Smooth muscle cell (in vitro differentiated cells): ENCODE measurements around the gene TTC28. TPM values are rescaled to one million over a fixed set of nuclear protein-coding genes. Genes with fewer than 3 reads are reported as not detected.

Source experiments
- DNase-seq: peaks from one replicate; lab custom pipeline; 2025; ENCODE audit not compliant: unreplicated experiment; lab: John Stamatoyannopoulos, UW
- H2AFZ ChIP-seq: fragments of 200-600 bp; sonication (generic); 2 replicates; pipeline ENCODE4 v1.6.0; 2016; ENCODE audit warnings: antibody characterized with exemption, low read depth, mild to moderate bottlenecking
- H3F3A ChIP-seq: fragments of 200-600 bp; sonication (generic); 2 replicates; pipeline ENCODE4 v1.6.0; 2017; ENCODE audit warnings: antibody characterized with exemption, low read depth
- H3K27ac ChIP-seq: fragments of 200-600 bp; sonication (generic); 2 replicates; pipeline ENCODE4 v1.5.1; 2016; ENCODE audit warnings: low read depth, mild to moderate bottlenecking
- H3K27me3 ChIP-seq: fragments of 200-600 bp; sonication (generic); 2 replicates; pipeline ENCODE4 v1.6.1; 2016; ENCODE audit warnings: low read depth, mild to moderate bottlenecking
- H3K36me3 ChIP-seq: fragments of 200-600 bp; sonication (generic); 2 replicates; pipeline ENCODE4 v1.5.1; 2016; ENCODE audit warnings: low read depth
- H3K4me1 ChIP-seq: fragments of 200-600 bp; sonication (generic); 2 replicates; pipeline ENCODE4 v1.5.1; 2016; ENCODE audit warnings: low read depth
- H3K4me2 ChIP-seq: fragments of 200-600 bp; sonication (generic); 2 replicates; pipeline ENCODE4 v1.6.0; 2016; ENCODE audit warnings: mild to moderate bottlenecking
- H3K4me3 ChIP-seq: fragments of 200-600 bp; sonication (generic); 2 replicates; pipeline ENCODE4 v1.5.1; 2016; ENCODE audit warnings: mild to moderate bottlenecking
- H3K79me2 ChIP-seq: fragments of 200-600 bp; sonication (generic); 2 replicates; pipeline ENCODE4 v1.6.0; 2016; ENCODE audit warnings: low read depth, mild to moderate bottlenecking
- H3K9ac ChIP-seq: fragments of 200-600 bp; sonication (generic); 2 replicates; pipeline ENCODE4 v1.6.0; 2016; ENCODE audit warnings: low read depth
- H3K9me3 ChIP-seq: fragments of 200-600 bp; sonication (generic); replicated peaks from 2 replicates; pipeline ENCODE4 v1.5.1; 2016; ENCODE audit warnings: low read depth
- H4K20me1 ChIP-seq: fragments of 200-600 bp; sonication (generic); 2 replicates; pipeline ENCODE4 v1.6.0; 2016; ENCODE audit warnings: low read depth
- WGBS: methylation state at CpG from one replicate; pipeline ENCODE4 v1.1.7; 2016; ENCODE audit warnings: low lambda C conversion rate; 5-methylcytosine and 5-hydroxymethylcytosine counted together
- polyA plus RNA-seq: library from polyadenylated mRNA; unstranded; fragments of >200 nt; fragmentation: Nextera tagmentation; extraction: Ambion mirVana; gene quantifications from 2 replicates; pipeline ENCODE4 v1.2.1, GENCODE V29; 2016
- total RNA-seq: library from RNA; depleted of rRNA; stranded (reverse); fragments of >200 nt; gene quantifications from 2 replicates; pipeline ENCODE4 v1.2.3, GENCODE V29; 2014
- TF ChIP-seq, protein P1 (sequence below): fragments of 200-600 bp; sonication (generic); IDR thresholded peaks from 2 replicates; pipeline ENCODE4 v1.5.1; 2017; ENCODE audit warnings: borderline replicate concordance, mild to moderate bottlenecking, antibody characterized with exemption; ENCODE audit not compliant: insufficient read depth, poor library complexity, severe bottlenecking

The TTC28 gene
- total and polyA plus RNA-seq, 2 experiments from 2014 or later, result 6.3 to 17.9 TPM

DNA sequence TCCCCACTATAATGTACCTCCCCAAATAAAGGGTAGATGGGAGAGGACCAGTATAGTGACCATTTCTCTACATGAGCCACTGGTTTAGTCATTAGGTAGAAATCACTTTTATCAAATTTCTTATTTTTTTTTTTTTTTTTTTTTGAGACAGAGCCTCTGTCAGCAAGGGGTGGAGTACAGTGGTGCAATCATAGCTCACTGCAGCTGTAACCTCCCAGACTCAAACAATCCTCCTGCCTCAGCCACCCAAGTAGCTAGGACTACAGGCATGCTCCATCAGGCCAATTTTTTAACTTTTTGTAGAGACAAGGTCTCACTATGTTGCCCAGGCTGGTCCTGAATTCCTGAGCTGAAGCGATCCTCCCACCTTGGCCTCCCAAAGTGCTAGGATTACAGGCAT lies 322.4 kb downstream of the TTC28 start:
- Histone ChIP-seq H3K4me2 (no peak overlapping the region), H3K27ac (no peak overlapping the region), H3K79me2 (no peaks in the 10 kb centered on the region), H3K36me3 (no peaks in the 10 kb centered on the region), H3K27me3 (no peaks in the 10 kb centered on the region), H3K4me3 (no peak overlapping the region), H3F3A (no peaks in the 10 kb centered on the region), H3K9me3 (no peaks in the 10 kb centered on the region), H3K4me1 (no peaks in the 10 kb centered on the region), H4K20me1 (peaks cover 10% of the 10 kb centered on the region), H2AFZ (no peak overlapping the region), H3K9ac (no peak overlapping the region)
- TF ChIP-seq, protein P1, sequence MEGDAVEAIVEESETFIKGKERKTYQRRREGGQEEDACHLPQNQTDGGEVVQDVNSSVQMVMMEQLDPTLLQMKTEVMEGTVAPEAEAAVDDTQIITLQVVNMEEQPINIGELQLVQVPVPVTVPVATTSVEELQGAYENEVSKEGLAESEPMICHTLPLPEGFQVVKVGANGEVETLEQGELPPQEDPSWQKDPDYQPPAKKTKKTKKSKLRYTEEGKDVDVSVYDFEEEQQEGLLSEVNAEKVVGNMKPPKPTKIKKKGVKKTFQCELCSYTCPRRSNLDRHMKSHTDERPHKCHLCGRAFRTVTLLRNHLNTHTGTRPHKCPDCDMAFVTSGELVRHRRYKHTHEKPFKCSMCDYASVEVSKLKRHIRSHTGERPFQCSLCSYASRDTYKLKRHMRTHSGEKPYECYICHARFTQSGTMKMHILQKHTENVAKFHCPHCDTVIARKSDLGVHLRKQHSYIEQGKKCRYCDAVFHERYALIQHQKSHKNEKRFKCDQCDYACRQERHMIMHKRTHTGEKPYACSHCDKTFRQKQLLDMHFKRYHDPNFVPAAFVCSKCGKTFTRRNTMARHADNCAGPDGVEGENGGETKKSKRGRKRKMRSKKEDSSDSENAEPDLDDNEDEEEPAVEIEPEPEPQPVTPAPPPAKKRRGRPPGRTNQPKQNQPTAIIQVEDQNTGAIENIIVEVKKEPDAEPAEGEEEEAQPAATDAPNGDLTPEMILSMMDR, result no peak
- 100% methylated on average over 1 of the region's 1 CpG for WGBS
- no peak for DNase-seq

DNA sequence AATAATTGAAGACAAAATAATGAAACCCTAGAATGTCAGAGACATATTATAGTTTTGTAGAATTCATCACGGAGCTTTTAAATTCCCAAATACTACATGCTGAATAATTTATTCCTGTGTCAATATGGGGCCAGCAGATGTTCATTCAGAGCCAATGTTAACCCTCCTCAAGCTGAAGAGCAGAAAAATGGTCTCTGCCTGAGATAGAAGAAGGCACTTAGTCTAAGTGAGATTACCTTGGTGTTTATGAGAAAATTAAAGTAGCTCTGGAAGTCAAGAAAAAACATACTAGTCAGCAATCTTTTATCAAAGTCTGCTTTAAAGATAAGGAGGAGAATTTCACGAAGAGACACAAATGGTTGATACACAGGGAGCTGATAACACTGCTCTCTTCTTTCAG lies 328.2 kb downstream of the TTC28 start:
- Histone ChIP-seq H3K9ac (no peak overlapping the region), H2AFZ (no peak overlapping the region), H3K27ac (no peak overlapping the region), H3K27me3 (no peaks in the 10 kb centered on the region), H3K9me3 (no peaks in the 10 kb centered on the region), H3K4me2 (no peak overlapping the region), H3K4me3 (no peak overlapping the region), H3K4me1 (no peaks in the 10 kb centered on the region), H3K36me3 (no peaks in the 10 kb centered on the region), H4K20me1 (peaks cover 12% of the 10 kb centered on the region), H3K79me2 (no peaks in the 10 kb centered on the region), H3F3A (no peaks in the 10 kb centered on the region)
- 45% methylated on average over 2 of the region's 2 CpGs for WGBS
- TF ChIP-seq, protein P1, result no peak
- no peak for DNase-seq

- Histone ChIP-seq H3F3A (no peaks in the 10 kb centered on the region), H3K4me1 (no peaks in the 10 kb centered on the region), H3K4me3 (no peak overlapping the region), H3K79me2 (no peaks in the 10 kb centered on the region), H3K36me3 (no peaks in the 10 kb centered on the region), H3K4me2 (no peak overlapping the region), H3K9me3 (no peaks in the 10 kb centered on the region), H3K9ac (no peak overlapping the region), H3K27ac (no peak overlapping the region), H4K20me1 (peaks cover 22% of the 10 kb centered on the region), H2AFZ (no peak overlapping the region), H3K27me3 (no peaks in the 10 kb centered on the region)
- DNase-seq, result no peak
- TF ChIP-seq, protein P1, result no peak
- WGBS, result 75% methylated on average over 5 of the region's 5 CpGs
Measured at GRCh38 chr22:28348613-28349609, 330.7 kb downstream of the TTC28 start.
